Thoracic aorta (tissue), 2 donors: ENCODE measurements around the gene APPL2. TPM values are rescaled to one million over a fixed set of nuclear protein-coding genes. Genes with fewer than 3 reads are reported as not detected.

Source experiments
- ATAC-seq: fragments of 150-250 bp; one replicate; pipeline ENCODE4 v1.8.0; 2017; ENCODE audit warnings: low read depth; ENCODE audit not compliant: insufficient number of reproducible peaks, low FRiP score
- DNase-seq: peaks from one replicate; pipeline ENCODE4 v3.0.0-alpha.2; 2020; ENCODE audit warnings: low spot score
- H3K27ac ChIP-seq, 2 donors: fragments of 200-600 bp; sonication (generic); 1 replicate in 1 of 2; 2 replicates in 1 of 2; pipeline ENCODE4 v1.5.1; 2016; ENCODE audit warnings: mild to moderate bottlenecking in 2 of 2, moderate library complexity in 2 of 2
- H3K27me3 ChIP-seq: fragments of 200-600 bp; sonication (generic); replicated peaks from 2 replicates; pipeline ENCODE4 v1.6.0; 2016; ENCODE audit warnings: mild to moderate bottlenecking; ENCODE audit not compliant: insufficient read depth
- H3K36me3 ChIP-seq: fragments of 200-600 bp; sonication (generic); one replicate; pipeline ENCODE4 v1.5.1; 2016
- H3K4me1 ChIP-seq, 2 donors: fragments of 200-600 bp; sonication (generic); 1 replicate in 1 of 2; 2 replicates in 1 of 2; pipeline versions ENCODE4 v1.5.1 to v1.6.0; 2016; ENCODE audit warnings: low read depth in 2 of 2, mild to moderate bottlenecking in 1 of 2; ENCODE audit not compliant: control insufficient read depth in 1 of 2
- H3K4me3 ChIP-seq: fragments of 200-600 bp; sonication (generic); 2 replicates; pipeline ENCODE4 v1.5.1; 2016; ENCODE audit warnings: mild to moderate bottlenecking
- H3K9me3 ChIP-seq: fragments of 200-600 bp; sonication (generic); 2 replicates; pipeline ENCODE4 v1.5.1; 2016
- total RNA-seq, 2 donors: library from RNA; depleted of rRNA; stranded (reverse); fragments of >200 nt; gene quantifications; one replicate each; pipeline versions ENCODE4 v1.1.0 to v1.2.3, GENCODE V29; 2016
- TF ChIP-seq, protein P1 (sequence below): fragments of 200-600 bp; sonication (generic); IDR thresholded peaks from one replicate; pipeline ENCODE4 v1.5.1; 2019; ENCODE audit warnings: antibody characterized with exemption

APPL2 gene
- total RNA-seq, 2 donors from 2014 or later: 38.2 to 60.9 TPM

DNA sequence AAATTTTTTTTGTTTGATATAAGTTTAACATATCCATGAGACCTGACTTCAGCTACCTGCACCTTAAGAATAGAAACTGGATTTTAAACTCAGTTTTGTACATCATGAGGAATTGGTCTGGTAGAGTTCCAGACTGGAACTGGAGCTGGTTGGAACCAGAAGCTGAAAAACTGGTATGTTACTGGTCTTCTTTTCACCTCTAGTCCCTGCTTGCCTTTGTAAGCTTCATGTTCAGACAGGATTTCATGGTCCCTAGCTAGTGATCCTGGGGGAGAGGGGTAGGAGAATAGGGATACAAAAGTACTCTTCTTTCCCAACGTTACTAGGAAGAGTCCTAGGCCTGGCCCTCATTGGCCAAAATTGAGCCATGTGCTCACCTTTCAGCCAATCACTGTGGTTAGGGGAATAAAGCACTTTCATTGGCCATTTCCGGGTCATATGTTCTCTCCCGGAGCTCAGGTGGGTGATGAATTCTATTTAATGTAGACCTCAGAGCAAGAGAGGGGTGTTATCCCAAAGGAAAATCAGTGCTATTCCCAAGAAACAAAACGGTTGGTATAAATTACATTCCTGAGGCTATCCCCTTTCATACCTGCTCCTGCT lies 36.9 kb upstream of the APPL2 start:
- ATAC-seq (no peak), DNase-seq (no peak)
- Histone ChIP-seq H3K27ac (no peak overlapping the region), H3K9me3 (no peaks in the 10 kb centered on the region), H3K4me1 (peaks cover 0 to 9% of the 10 kb centered on the region in 2 donors), H3K36me3 (no peaks in the 10 kb centered on the region), H3K27me3 (no peaks in the 10 kb centered on the region), H3K4me3 (no peak overlapping the region)
- TF ChIP-seq, protein P1, sequence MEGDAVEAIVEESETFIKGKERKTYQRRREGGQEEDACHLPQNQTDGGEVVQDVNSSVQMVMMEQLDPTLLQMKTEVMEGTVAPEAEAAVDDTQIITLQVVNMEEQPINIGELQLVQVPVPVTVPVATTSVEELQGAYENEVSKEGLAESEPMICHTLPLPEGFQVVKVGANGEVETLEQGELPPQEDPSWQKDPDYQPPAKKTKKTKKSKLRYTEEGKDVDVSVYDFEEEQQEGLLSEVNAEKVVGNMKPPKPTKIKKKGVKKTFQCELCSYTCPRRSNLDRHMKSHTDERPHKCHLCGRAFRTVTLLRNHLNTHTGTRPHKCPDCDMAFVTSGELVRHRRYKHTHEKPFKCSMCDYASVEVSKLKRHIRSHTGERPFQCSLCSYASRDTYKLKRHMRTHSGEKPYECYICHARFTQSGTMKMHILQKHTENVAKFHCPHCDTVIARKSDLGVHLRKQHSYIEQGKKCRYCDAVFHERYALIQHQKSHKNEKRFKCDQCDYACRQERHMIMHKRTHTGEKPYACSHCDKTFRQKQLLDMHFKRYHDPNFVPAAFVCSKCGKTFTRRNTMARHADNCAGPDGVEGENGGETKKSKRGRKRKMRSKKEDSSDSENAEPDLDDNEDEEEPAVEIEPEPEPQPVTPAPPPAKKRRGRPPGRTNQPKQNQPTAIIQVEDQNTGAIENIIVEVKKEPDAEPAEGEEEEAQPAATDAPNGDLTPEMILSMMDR: no peak

DNA sequence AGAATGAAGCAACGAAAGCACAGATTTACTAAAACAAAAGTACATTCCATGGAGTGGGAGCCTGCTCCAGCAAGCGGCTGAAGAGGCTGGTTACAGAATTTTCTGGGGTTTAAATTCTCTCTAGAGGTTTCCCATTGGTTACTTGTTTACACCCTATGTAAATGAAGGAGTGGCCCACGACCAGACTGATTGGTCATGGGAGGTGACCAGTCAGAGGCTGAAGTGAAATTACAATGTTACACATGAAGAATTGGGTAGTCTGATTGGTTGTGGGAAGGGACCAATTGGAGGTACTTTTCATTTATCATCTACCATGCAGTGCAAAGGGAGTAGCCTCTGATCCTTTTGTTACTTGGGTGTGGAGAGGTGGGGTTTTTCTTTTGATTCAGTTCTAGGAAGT lies 36.2 kb upstream of the APPL2 start:
- H3K4me3 ChIP-seq: no peak overlapping the region
- no peak for ATAC-seq
- H3K27me3 ChIP-seq: no peaks in the 10 kb centered on the region
- no peaks in the 10 kb centered on the region for H3K36me3 ChIP-seq
- TF ChIP-seq, protein P1: no peak
- no peak overlapping the region for H3K27ac ChIP-seq
- no peak for DNase-seq
- H3K4me1 ChIP-seq: peaks cover 0 to 2% of the 10 kb centered on the region in 2 donors
- H3K9me3 ChIP-seq: no peaks in the 10 kb centered on the region

DNA sequence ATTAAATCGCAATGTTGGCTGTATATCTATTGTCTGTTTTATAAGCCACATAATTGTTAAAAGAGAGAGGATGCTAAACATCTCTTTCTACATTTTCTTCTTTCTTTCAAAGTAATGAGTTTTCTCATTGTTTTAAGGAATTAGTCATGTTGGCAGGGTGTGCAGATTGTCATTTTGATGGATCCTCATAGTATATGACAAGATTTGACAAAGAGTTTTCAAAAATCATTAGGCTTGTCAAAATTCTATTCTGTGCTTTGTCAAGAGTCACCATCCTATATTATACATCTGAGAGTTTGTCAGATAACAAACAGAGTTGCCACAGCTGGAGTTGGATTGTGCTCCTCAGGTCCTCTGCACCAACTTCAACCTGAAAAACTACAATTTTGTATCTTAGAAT lies 35.4 kb upstream of the APPL2 start:
- ATAC-seq: no peak
- H3K4me3 ChIP-seq: no peak overlapping the region

DNA sequence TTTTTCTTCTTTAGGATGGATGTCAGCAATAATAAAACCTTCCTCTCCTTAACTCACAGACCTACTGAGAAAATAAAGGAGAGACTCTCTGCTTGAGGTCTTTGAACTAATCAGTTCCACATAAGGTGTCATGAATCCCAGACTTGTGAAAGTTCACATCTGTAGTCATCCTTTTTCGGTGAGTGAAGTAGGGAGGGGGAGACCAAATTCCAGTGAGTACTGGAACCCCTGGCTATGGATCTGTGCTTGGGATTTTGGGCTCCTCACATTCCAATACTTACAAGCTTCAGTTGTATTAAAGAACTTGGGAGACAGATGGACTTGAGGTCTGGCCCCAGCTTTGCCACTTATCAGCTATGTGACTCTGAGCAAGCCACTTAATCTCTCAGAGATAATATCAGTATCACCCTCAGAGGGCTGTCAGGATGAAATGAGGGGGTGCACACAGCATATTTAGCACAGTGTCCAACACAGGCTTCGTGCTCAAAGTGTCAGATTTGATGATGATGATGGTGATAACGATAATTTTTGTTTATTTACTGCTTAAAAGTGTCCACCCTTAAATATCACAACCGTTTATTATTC lies 34.8 kb upstream of the APPL2 start:
- TF ChIP-seq, protein P1: no peak
- H3K27me3 ChIP-seq: no peaks in the 10 kb centered on the region
- H3K27ac ChIP-seq: no peak overlapping the region
- no peak overlapping the region for H3K4me3 ChIP-seq
- H3K36me3 ChIP-seq: no peaks in the 10 kb centered on the region
- no peak for DNase-seq
- H3K9me3 ChIP-seq: no peaks in the 10 kb centered on the region
- no peak for ATAC-seq
- no peaks in the 10 kb centered on the region for H3K4me1 ChIP-seq

More for the DNA sequence above, 35.4 kb upstream of the APPL2 start:
- H3K4me1 ChIP-seq: no peaks in the 10 kb centered on the region
- H3K27me3 ChIP-seq: no peaks in the 10 kb centered on the region
- no peak for DNase-seq
- H3K36me3 ChIP-seq: no peaks in the 10 kb centered on the region
- TF ChIP-seq, protein P1: no peak
- H3K27ac ChIP-seq: no peak overlapping the region
- H3K9me3 ChIP-seq: no peaks in the 10 kb centered on the region

DNA sequence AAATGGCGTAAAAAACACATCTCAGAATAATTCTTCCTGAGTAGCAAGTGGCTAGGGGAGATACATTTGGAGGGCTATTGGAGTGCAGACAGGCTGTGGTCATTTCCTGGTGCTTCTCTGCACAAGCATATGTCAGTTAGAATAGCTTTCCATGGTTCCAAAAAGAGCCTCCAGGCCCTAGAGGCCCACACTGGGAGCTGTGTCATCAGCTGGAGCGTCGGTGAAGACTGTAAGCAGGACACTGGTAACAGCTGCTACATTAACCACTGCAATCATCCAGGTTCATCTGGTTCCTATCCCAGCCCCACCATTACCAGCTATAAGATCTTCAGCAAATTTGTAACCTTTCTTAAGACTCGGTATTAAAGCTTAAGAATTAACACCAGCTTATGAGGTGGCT lies 31.7 kb upstream of the APPL2 start:
- no peak overlapping the region for H3K27ac ChIP-seq
- no peaks in the 10 kb centered on the region for H3K4me1 ChIP-seq
- TF ChIP-seq, protein P1: no peak
- no peaks in the 10 kb centered on the region for H3K9me3 ChIP-seq
- no peak for DNase-seq
- H3K36me3 ChIP-seq: no peaks in the 10 kb centered on the region
- no peaks in the 10 kb centered on the region for H3K27me3 ChIP-seq
- no peak overlapping the region for H3K4me3 ChIP-seq
- ATAC-seq: no peak
